OCI-LY1 (cell line): ENCODE results near the gene ZC3H10.

Experiments used
- CTCF ChIP-seq: fragments of 200-600 bp; sonication (generic), shearing (Covaris generic); IDR thresholded peaks from 2 replicates; pipeline ENCODE4 v1.5.1; 2017; ENCODE audit warnings: mild to moderate bottlenecking, antibody characterized with exemption, low read length, moderate library complexity, mixed read lengths
- EZH2 ChIP-seq: fragments of 200-600 bp; sonication (generic), shearing (Covaris generic); IDR thresholded peaks from 2 replicates; pipeline ENCODE4 v1.8.0; 2017; ENCODE audit warnings: borderline replicate concordance, mixed run types, mild to moderate bottlenecking, antibody characterized with exemption, low read length, moderate library complexity, mixed read lengths

GRCh38 chr12:56152756-56153677 lies 35.0 kb downstream of the ZC3H10 start:
- TF ChIP-seq CTCF = no peak
- TF ChIP-seq EZH2 = no peak
